ENCODE results near the gene CFAP73. TPM values are rescaled to one million over a fixed set of nuclear protein-coding genes. Genes with fewer than 3 reads are reported as not detected.

The CFAP73 gene
- total RNA-seq, 1 donor from 2014 or later = not detected

DNA sequence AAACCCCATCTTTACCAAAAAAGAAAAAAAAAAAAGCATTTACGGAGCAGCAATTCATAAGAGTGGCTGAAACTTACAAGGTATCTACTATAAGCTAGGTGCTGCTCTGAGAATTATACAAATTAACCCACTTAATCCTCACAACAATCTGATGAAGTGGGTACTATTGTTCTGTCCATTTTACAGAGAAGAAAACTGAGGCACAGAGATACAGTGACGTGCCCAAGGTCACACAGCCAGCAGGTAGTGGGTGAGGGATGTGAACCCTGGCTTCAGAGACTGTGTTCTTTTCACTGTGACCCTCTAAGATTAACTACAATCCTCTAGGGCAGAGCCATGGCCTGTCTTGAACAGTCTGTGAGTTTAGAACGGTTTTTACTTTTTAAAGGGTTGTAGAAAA, 32.5 kb downstream of the CFAP73 start:
- TF ChIP-seq, protein P1, sequence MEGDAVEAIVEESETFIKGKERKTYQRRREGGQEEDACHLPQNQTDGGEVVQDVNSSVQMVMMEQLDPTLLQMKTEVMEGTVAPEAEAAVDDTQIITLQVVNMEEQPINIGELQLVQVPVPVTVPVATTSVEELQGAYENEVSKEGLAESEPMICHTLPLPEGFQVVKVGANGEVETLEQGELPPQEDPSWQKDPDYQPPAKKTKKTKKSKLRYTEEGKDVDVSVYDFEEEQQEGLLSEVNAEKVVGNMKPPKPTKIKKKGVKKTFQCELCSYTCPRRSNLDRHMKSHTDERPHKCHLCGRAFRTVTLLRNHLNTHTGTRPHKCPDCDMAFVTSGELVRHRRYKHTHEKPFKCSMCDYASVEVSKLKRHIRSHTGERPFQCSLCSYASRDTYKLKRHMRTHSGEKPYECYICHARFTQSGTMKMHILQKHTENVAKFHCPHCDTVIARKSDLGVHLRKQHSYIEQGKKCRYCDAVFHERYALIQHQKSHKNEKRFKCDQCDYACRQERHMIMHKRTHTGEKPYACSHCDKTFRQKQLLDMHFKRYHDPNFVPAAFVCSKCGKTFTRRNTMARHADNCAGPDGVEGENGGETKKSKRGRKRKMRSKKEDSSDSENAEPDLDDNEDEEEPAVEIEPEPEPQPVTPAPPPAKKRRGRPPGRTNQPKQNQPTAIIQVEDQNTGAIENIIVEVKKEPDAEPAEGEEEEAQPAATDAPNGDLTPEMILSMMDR (IDR thresholded peaks at IDR 0.05) = no peak
- H3K4me1 Mint-ChIP-seq (ENCODE audit: low read depth) = peaks cover 21% of the 10 kb centered on the region

DNA sequence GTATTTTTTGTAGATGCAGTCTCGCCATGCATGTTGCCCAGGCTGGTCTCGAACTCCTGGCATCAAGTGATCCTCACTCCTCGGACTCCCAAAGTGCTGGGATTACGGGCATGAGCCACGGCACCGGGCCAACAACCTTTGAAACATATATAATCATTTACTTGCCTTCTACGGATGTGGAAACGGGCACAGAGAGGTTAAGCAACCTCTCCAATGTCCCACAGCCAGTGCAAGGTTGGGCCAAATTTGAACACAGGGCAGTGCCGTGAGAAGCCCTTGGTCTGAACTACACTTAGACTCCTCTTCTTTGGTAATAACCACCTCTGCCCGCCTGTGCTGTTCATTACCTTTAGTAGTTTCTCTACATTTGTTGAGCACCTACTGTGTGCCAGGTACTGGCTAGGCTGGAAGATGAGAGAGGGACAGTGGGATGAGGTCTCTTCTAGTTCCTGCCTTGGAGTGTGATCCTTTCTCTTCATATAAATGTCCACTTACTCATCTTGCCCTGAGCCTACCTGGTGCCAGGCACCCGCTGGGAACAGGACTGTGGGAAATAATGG, 33.6 kb downstream of the CFAP73 start:
- H3K36me3 Mint-ChIP-seq (ENCODE audit: low read depth) = peaks cover 18% of the 10 kb centered on the region
- no peaks in the 10 kb centered on the region for H3K27me3 Mint-ChIP-seq (ENCODE audit: low read depth)
- H3K9me3 Mint-ChIP-seq (ENCODE audit: low read depth) = no peaks in the 10 kb centered on the region
- TF ChIP-seq, protein P1 (IDR thresholded peaks at IDR 0.05) = no peak
- H3K27ac Mint-ChIP-seq (ENCODE audit: unreplicated experiment) = no peak overlapping the region
- H3K4me1 Mint-ChIP-seq (ENCODE audit: low read depth) = peaks cover 26% of the 10 kb centered on the region
- DNase-seq (ENCODE audit: low spot score) = no peak
- H3K4me3 Mint-ChIP-seq (ENCODE audit: unreplicated experiment) = no peak overlapping the region

More for the DNA sequence above, 32.5 kb downstream of the CFAP73 start:
- H3K36me3 Mint-ChIP-seq (ENCODE audit: low read depth) = peaks cover 30% of the 10 kb centered on the region
- DNase-seq (ENCODE audit: low spot score) = no peak
- H3K9me3 Mint-ChIP-seq (ENCODE audit: low read depth) = peaks cover 5% of the 10 kb centered on the region
- H3K4me3 Mint-ChIP-seq (ENCODE audit: unreplicated experiment) = no peak overlapping the region
- H3K27me3 Mint-ChIP-seq (ENCODE audit: low read depth) = no peaks in the 10 kb centered on the region
- H3K27ac Mint-ChIP-seq (ENCODE audit: unreplicated experiment) = no peak overlapping the region

DNA sequence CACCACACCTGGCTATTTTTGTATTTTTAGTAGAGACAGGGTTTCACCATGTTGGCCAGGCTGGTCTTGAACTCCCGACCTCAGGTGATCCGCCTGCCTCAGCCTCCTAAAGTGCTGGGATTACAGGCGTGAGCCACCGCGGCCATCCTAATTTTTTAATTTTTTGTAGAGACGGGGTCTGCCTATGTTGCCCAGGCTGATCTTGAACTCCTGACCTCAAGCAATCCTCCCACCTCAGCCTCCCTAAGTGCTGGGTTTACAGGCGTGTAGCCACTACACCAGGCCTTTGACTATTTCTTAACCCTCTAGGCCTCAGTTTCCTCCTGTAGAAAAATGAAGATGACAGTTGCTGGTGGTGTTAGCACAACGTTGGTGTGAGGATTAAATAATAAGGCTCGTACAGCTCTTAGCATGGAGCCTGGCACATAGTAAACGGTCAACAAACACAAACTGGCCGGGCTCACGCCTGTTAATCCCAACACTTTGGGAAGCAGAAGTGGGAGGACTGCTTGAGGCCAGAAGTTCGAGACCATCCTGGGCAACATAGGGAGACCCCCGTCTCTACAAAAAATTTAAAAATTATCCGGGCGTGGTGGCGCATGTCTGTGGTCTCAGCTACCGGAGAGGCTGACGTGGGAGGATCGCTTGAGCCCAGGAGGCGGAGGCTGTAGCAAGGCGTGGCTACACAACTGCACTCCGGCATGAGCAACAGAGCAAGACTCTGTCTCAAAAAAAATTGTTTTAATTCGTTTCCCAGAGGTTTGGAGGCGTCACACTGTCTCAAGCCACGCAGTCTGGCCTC, 34.8 kb downstream of the CFAP73 start:
- peaks cover 26% of the 10 kb centered on the region for H3K4me1 Mint-ChIP-seq (ENCODE audit: low read depth)
- DNase-seq (ENCODE audit: low spot score) = no peak
- H3K27ac Mint-ChIP-seq (ENCODE audit: unreplicated experiment) = peak overlapping the region; percentile 95
- H3K4me3 Mint-ChIP-seq (ENCODE audit: unreplicated experiment) = peak overlapping the region; percentile 90
- TF ChIP-seq, protein P1 (IDR thresholded peaks at IDR 0.05) = no peak
- H3K27me3 Mint-ChIP-seq (ENCODE audit: low read depth) = no peaks in the 10 kb centered on the region
- H3K9me3 Mint-ChIP-seq (ENCODE audit: low read depth) = no peaks in the 10 kb centered on the region
- peaks cover 11% of the 10 kb centered on the region for H3K36me3 Mint-ChIP-seq (ENCODE audit: low read depth)

DNA sequence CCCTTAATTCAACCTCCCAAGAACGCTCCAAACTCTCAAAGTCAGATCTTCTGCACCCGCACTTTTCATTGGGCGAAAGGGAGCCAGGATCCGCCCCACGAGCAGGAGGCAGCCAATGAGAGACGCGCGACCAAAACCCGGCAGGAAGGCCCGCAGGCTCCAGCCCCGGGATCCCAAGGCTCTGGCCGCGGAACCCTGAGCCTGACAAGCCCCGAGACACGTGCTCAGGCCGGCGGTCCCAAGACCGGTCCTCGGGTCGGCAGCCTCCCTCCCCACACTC, 35.3 kb downstream of the CFAP73 start:
- Mint-ChIP-seq H3K9me3 (ENCODE audit: low read depth) (no peaks in the 10 kb centered on the region), H3K36me3 (ENCODE audit: low read depth) (peaks cover 8% of the 10 kb centered on the region), H3K4me1 (ENCODE audit: low read depth) (peaks cover 26% of the 10 kb centered on the region), H3K4me3 (ENCODE audit: unreplicated experiment) (peak overlapping the region; percentile 90), H3K27ac (ENCODE audit: unreplicated experiment) (peak overlapping the region; percentile 95), H3K27me3 (ENCODE audit: low read depth) (no peaks in the 10 kb centered on the region)
- TF ChIP-seq, protein P1 (IDR thresholded peaks at IDR 0.05) = no peak
- peak; percentile 95 for DNase-seq (ENCODE audit: low spot score)

DNA sequence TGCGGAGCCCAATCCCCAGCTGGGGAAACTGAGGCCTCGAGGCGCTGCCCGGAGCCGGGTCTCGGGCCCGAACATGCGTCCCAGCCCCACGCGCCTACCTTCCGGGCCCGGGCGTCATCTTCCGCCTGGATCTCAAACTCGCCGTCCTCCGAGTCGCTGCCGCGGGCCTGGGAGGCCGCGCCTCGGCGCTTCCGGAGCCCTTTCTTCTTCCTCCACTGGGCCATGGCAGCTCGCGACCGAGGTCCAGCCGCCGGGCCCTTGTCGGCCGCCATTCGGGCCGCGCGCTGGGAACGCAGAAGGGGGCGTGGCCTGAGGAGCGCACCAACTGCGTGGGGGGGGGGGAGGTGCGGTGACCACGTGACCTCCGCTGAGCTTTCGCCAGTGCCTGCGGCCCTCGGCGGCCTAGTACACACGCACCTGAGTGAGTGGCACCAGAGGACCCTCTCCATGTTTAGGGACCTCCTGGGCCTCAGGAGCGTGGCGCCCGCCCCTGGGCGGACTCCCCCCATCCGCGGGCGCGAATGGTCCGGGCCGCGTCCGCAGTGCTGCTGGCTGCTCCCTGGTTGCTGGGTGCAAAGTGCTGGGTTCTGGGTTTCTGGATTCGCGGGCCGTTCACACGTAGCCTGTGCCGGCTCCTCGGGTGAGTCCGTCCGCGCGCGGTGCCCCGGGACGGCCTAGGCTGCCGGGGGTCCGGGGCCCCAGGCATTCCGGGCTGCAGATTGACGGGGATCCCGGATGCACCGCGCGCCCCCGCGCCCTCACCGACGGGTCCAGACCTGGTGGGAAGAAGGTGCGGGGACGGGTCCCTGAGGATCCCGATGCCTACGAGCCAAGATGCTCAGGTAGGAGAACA, 35.9 kb downstream of the CFAP73 start, which contains the start of the genes DDX54 and RITA1:
Gene DDX54, minus strand, starts transcription at position 299 of the 853 bp plus-strand sequence. Its CDS starts 27 bp downstream, at position 272.
Gene RITA1, plus strand, starts transcription at position 542 of the 853 bp plus-strand sequence. CDS start 1,026 bp downstream, outside the sequence.
- TF ChIP-seq, protein P1 (IDR thresholded peaks at IDR 0.05) = no peak
- Mint-ChIP-seq H3K27ac (ENCODE audit: unreplicated experiment) (peak within 1 kb of the TSS; percentile 95), H3K9me3 (ENCODE audit: low read depth) (no peaks in the 10 kb centered on the region), H3K36me3 (ENCODE audit: low read depth) (peaks cover 4% of the 10 kb centered on the region), H3K4me3 (ENCODE audit: unreplicated experiment) (peak within 1 kb of the TSS; percentile 90), H3K27me3 (ENCODE audit: low read depth) (no peaks in the 10 kb centered on the region), H3K4me1 (ENCODE audit: low read depth) (peaks cover 26% of the 10 kb centered on the region)
- DNase-seq (ENCODE audit: low spot score) = no peak

Data from chondrocyte (in vitro differentiated cells).